HCT116 (cell line): ENCODE data around the gene GOLM1. TPM values are rescaled to one million over a fixed set of nuclear protein-coding genes. Genes with fewer than 3 reads are reported as not detected.

Experiments
- ATAC-seq: fragments of 200-7000 bp; cut with Tn5 transposase; 2 replicates; pipeline ENCODE4 v1.9.1; 2020; ENCODE audit warnings: mild to moderate bottlenecking, moderate library complexity
- BruUV-seq: library from RNA; stranded (reverse); fragments of 400-500 nt; replicated peaks from 2 replicates; lab custom pipeline; 2021; lab: Mats Ljungman, UMichigan
- CTCF ChIA-PET: fragments of 300-600 bp; sonication (Branson Sonifier 250); formaldehyde crosslinking; loops from one replicate; lab custom pipeline; 2021; ENCODE audit warnings: antibody characterized with exemption; lab: Charles Lee
- POLR2A ChIA-PET: fragments of 300-600, 350-600 bp; sonication (Branson Sonifier 250); formaldehyde crosslinking; loops from one replicate; lab custom pipeline; 2021; ENCODE audit warnings: antibody characterized with exemption; lab: Charles Lee
- RAD21 ChIA-PET, 2 experiments: fragments of 300-600 bp; sonication (Branson Sonifier 250); formaldehyde crosslinking; loops; one replicate each; lab custom pipeline; 2023; ENCODE audit warnings: low total read pairs in 2 of 2; ENCODE audit not compliant: uncharacterized antibody in 2 of 2, unreplicated experiment in 2 of 2, low non-redundant PET in 1 of 2; lab: Charles Lee
- DNase-seq: peaks from one replicate; pipeline ENCODE4 v3.0.0-alpha.2; 2010; ENCODE audit warnings: low read depth, low spot score
- H2AFZ ChIP-seq: fragments of 200-600 bp; shearing (Covaris generic), sonication (generic); 2 replicates; pipeline ENCODE4 v1.6.1; 2017; ENCODE audit warnings: low read depth, mixed run types, mixed read lengths, antibody characterized with exemption, low read length; ENCODE audit not compliant: poor library complexity, severe bottlenecking
- H3K27ac ChIP-seq: 2 replicates; pipeline ENCODE4 v1.5.1; 2012; ENCODE audit warnings: low read depth, low read length
- H3K27me3 ChIP-seq: fragments of 200-600 bp; sonication (generic); 2 replicates; pipeline ENCODE4 v1.6.1; 2016; ENCODE audit warnings: mixed run types, low read length, mixed read lengths; ENCODE audit not compliant: insufficient read depth
- H3K36me3 ChIP-seq, 2 experiments: fragments of 200-500 bp in 1 of 2; fragments of 200-600 bp in 1 of 2; sonication (Bioruptor generic) in 1 of 2; sonication (generic) in 1 of 2; 2 replicates each; pipeline versions ENCODE4 v1.5.1 to v1.6.1; 2014 to 2016; ENCODE audit warnings: low read length in 2 of 2, inconsistent platforms in 1 of 2, mixed read lengths in 1 of 2, mixed run types in 1 of 2; ENCODE audit not compliant: insufficient read depth in 2 of 2, control insufficient read depth in 1 of 2
- H3K4me1 ChIP-seq, 2 experiments: fragments of 200-600 bp in 1 of 2; sonication (generic) in 1 of 2; 2 replicates each; pipeline versions ENCODE4 v1.5.1 to v1.6.1; 2012 to 2017; ENCODE audit warnings: low read length in 2 of 2, inconsistent platforms in 1 of 2, mild to moderate bottlenecking in 1 of 2, mixed read lengths in 1 of 2, mixed run types in 1 of 2, moderate library complexity in 1 of 2; ENCODE audit not compliant: insufficient read depth in 2 of 2, control insufficient read depth in 1 of 2
- H3K4me2 ChIP-seq: fragments of 200-600 bp; sonication (generic); 2 replicates; pipeline ENCODE4 v1.6.1; 2017; ENCODE audit warnings: mixed run types, low read length, mixed read lengths
- H3K4me3 ChIP-seq, 2 experiments: fragments of 200-600 bp in 1 of 2; sonication (generic) in 1 of 2; replicated peaks in 1 of 2; 2 replicates each; pipeline ENCODE4 v1.5.1; 2011 to 2016; ENCODE audit warnings: low read length in 2 of 2, control low read depth in 1 of 2, low read depth in 1 of 2, mild to moderate bottlenecking in 1 of 2, mixed read lengths in 1 of 2, mixed run types in 1 of 2
- H3K79me2 ChIP-seq: fragments of 200-600 bp; sonication (generic); 2 replicates; pipeline ENCODE4 v1.6.1; 2017; ENCODE audit warnings: mild to moderate bottlenecking, mixed run types, low read length, moderate library complexity, mixed read lengths; ENCODE audit not compliant: insufficient read depth
- H3K9ac ChIP-seq: fragments of 200-600 bp; sonication (generic); 2 replicates; pipeline ENCODE4 v1.6.1; 2016; ENCODE audit warnings: low read length, mixed read lengths
- H3K9me2 ChIP-seq: fragments of 200-600 bp; sonication (generic), shearing (Covaris generic); 2 replicates; pipeline ENCODE4 v1.6.1; 2017; ENCODE audit warnings: mixed run types, mild to moderate bottlenecking, moderate library complexity; ENCODE audit not compliant: insufficient read depth
- H3K9me3 ChIP-seq, 2 experiments: fragments of 200-500 bp in 1 of 2; fragments of 200-600 bp in 1 of 2; sonication (Bioruptor generic) in 1 of 2; sonication (generic) in 1 of 2; 2 replicates each; pipeline ENCODE4 v1.6.1; 2014 to 2017; ENCODE audit warnings: low read length in 2 of 2, mixed read lengths in 2 of 2, inconsistent platforms in 1 of 2, low read depth in 1 of 2, mild to moderate bottlenecking in 1 of 2, mixed run types in 1 of 2, moderate library complexity in 1 of 2; ENCODE audit not compliant: control insufficient read depth in 1 of 2, insufficient read depth in 1 of 2
- H4K20me1 ChIP-seq: fragments of 200-600 bp; sonication (generic), shearing (Covaris generic); 2 replicates; pipeline ENCODE4 v1.6.1; 2017; ENCODE audit warnings: mixed run types, mild to moderate bottlenecking, moderate library complexity; ENCODE audit not compliant: insufficient read depth
- ATF3 ChIP-seq: IDR thresholded peaks from 2 replicates; pipeline ENCODE4 v1.6.1; 2012
- CBX3 ChIP-seq: IDR thresholded peaks from 2 replicates; pipeline ENCODE4 v1.6.1; 2012; ENCODE audit warnings: low read depth
- POLR2AphosphoS5 ChIP-seq: IDR thresholded peaks from 2 replicates; pipeline ENCODE4 v1.6.1; 2011; ENCODE audit warnings: mild to moderate bottlenecking, low read depth, low read length, moderate library complexity
- SRF ChIP-seq: IDR thresholded peaks from 2 replicates; pipeline ENCODE4 v1.6.1; 2012; ENCODE audit warnings: low read depth
- ZNF274 ChIP-seq: fragments of 200-500 bp; sonication (Bioruptor generic); IDR thresholded peaks from 2 replicates; pipeline ENCODE4 v1.6.1; 2014; ENCODE audit warnings: mild to moderate bottlenecking, low read depth, low read length, inconsistent platforms
- intact Hi-C: fragments of 100-400 bp; cut with micrococcal nuclease; formaldehyde crosslinking; loops from 2 replicates; pipeline ENCODE4 v1.10.0; 2022
- total RNA-seq: library from RNA; stranded (reverse); gene quantifications from one replicate; pipeline ENCODE4 v1.2.1, GENCODE V29; 2021; ENCODE audit not compliant: unreplicated experiment
- TF ChIP-seq, protein P1 (sequence below): IDR thresholded peaks from 2 replicates; pipeline ENCODE4 v1.6.1; 2012; ENCODE audit warnings: low read depth
- TF ChIP-seq, protein P2 (sequence below): IDR thresholded peaks from 2 replicates; pipeline ENCODE4 v1.6.1; 2012

Gene GOLM1
- total RNA-seq, 1 experiment from 2014 or later = 69.8 TPM

DNA sequence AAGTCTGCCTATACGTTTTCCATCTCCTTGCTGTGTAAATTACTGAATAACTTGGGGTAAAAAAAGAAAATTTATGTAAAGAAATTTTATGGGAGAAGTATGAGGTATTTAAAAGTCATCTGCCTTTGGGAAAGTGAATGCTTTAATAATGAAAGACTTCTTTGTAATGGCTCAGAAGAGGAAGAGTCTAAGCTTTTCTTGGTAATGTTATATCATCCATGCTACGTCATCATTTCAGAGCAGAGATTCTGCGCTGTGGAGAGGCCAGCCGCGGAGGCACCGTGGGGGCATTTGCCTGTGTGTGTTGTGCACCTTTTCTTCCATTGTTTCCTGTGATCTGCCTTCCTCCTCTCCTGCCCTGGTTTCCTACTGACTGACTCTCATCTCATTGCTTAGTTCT is 78.2 kb downstream of the GOLM1 start:
- H3K36me3 ChIP-seq = peaks cover 32 to 45% of the 10 kb centered on the region in 2 experiments
- DNase-seq = no peak
- H3K9me3 ChIP-seq = no peaks in the 10 kb centered on the region
- CTCF ChIA-PET = no interaction called here
- no peak overlapping the region for H3K9ac ChIP-seq
- H4K20me1 ChIP-seq = no peaks in the 10 kb centered on the region
- no peak overlapping the region for H2AFZ ChIP-seq
- no peaks in the 10 kb centered on the region for H3K9me2 ChIP-seq
- POLR2A ChIA-PET = no interaction called here
- no peaks in the 10 kb centered on the region for H3K27me3 ChIP-seq
- no peak for TF ChIP-seq CBX3
- TF ChIP-seq, protein P1, sequence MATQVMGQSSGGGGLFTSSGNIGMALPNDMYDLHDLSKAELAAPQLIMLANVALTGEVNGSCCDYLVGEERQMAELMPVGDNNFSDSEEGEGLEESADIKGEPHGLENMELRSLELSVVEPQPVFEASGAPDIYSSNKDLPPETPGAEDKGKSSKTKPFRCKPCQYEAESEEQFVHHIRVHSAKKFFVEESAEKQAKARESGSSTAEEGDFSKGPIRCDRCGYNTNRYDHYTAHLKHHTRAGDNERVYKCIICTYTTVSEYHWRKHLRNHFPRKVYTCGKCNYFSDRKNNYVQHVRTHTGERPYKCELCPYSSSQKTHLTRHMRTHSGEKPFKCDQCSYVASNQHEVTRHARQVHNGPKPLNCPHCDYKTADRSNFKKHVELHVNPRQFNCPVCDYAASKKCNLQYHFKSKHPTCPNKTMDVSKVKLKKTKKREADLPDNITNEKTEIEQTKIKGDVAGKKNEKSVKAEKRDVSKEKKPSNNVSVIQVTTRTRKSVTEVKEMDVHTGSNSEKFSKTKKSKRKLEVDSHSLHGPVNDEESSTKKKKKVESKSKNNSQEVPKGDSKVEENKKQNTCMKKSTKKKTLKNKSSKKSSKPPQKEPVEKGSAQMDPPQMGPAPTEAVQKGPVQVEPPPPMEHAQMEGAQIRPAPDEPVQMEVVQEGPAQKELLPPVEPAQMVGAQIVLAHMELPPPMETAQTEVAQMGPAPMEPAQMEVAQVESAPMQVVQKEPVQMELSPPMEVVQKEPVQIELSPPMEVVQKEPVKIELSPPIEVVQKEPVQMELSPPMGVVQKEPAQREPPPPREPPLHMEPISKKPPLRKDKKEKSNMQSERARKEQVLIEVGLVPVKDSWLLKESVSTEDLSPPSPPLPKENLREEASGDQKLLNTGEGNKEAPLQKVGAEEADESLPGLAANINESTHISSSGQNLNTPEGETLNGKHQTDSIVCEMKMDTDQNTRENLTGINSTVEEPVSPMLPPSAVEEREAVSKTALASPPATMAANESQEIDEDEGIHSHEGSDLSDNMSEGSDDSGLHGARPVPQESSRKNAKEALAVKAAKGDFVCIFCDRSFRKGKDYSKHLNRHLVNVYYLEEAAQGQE = no peak
- TF ChIP-seq POLR2AphosphoS5 = no peak
- TF ChIP-seq, protein P2, sequence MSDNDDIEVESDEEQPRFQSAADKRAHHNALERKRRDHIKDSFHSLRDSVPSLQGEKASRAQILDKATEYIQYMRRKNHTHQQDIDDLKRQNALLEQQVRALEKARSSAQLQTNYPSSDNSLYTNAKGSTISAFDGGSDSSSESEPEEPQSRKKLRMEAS = no peak
- no peak for TF ChIP-seq SRF
- TF ChIP-seq ATF3 = no peak
- TF ChIP-seq ZNF274 = no peak
- intact Hi-C loops = no loop called here
- no peak overlapping the region for H3K4me3 ChIP-seq
- H3K79me2 ChIP-seq = no peaks in the 10 kb centered on the region
- RAD21 ChIA-PET = no interaction called here
- H3K4me1 ChIP-seq = no peaks in the 10 kb centered on the region
- no peak overlapping the region for H3K4me2 ChIP-seq
- no peak overlapping the region for H3K27ac ChIP-seq
- ATAC-seq = no peak
- BruUV-seq = no TSS peak
